NCI-H774 (cell line): Measurements from ENCODE around the gene GRIK4.
"Not testable (repeated sequence)": the region's sequence is repeated elsewhere in the genome, so short reads cannot be mapped to it uniquely, and the experiment has no call there.

Source experiments
- DNase-seq: peaks from one replicate; lab custom pipeline; 2025; lab: John Stamatoyannopoulos, UW

GRIK4 gene

DNA sequence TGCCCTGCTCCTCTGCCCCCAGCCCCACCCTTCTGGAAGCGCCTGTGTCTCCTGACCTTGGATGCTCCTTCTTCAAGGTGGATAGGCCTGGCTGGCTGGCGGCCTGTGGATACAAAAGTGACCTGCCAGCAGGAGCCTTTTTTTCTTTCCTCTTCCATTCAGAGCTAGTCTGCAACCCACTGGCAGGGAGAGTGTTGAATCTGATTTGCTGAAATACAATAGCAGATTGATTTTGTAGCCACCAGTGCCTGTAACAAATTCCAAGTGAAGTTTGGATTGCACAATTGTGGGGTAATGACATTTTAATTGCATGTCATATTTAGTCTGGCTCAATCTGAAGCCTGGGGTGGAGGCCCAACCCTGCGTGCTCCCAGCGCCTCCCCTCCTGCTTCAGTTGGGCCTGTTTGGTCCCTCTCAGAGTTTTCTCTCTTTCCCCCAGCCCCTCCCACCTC is 97.2 kb downstream of the GRIK4 start:
- no peak for DNase-seq

DNA sequence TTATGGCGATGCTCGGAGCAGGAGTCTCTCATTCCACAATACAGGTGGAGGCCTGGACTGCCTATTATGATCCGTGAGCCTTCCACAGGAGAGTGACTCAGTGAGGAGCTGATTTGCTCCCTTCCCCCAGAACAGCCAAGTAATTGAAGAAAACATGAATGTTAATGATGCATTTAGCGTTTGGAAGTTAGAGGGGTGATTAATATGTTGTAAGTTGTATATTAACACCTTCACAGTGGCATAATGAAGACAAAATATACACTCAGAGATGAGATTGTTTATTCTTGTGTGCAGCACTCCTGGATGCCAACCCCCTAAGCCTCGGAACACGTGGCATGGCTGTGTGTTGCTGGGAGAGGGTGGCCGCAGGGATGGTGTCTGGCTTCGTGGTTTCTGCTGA is 98.6 kb downstream of the GRIK4 start:
- no peak for DNase-seq

- no peak for DNase-seq
Measured at GRCh38 chr11:120611581-120611980, 100.0 kb downstream of the GRIK4 start.

DNA sequence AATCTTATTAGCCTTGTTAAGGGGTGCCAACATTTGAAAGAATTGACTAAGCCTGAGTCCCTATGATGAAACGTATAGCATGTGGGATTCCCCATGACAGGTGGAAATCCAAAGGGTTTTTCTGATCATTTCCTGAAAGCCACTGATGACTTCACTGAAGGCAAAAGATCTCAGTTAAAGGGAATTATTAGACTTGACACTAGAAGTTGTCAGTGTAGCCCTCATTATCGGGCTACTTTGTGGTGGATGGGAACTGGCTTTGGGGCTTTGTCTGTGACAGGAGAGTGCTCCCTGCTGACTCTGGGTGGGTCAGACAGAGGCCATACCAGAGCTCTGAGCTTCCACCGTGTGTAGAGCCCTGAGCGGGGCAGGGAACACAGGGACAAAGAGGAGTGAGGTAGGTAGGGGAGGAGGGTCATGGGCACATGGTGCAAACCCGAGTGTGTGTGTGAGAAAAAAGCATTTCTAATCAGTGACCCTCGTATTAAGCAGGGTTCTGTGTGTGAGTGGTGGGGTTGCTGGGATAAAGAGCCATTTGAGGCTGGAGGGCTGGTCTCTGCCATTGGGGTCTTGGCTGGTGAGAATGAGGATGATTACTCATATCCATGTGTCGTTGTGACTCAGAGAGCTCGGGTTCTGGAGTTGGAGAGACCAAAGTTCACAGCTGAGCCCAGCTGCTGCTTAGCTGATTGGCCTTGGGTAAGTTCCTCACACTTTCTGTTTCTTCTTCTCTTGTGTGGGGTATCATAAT is 101.1 kb downstream of the GRIK4 start:
- no peak for DNase-seq

GRCh38 chr11:120613264-120614226 is 102.0 kb downstream of the GRIK4 start:
- no peak for DNase-seq

DNA sequence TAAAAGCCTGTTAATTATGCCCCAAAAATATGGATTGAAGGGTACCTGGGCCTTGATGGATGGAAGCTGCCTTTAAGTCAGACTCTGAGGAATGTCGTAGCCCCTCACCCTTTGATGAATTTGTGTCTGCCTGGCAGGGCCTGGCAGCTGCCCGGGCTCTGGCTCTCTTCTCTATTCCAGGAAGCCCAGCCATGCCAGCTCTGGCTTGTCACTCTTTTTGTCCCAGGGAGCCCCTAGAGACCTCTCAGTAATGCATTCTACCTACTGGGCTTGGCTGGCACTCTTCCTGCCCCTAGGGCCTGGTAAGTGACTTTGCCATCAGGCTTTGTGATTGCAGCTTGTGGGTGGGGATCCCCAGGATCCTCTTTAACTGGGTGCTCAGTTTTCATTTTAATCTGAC is 103.8 kb downstream of the GRIK4 start:
- no peak for DNase-seq

DNA sequence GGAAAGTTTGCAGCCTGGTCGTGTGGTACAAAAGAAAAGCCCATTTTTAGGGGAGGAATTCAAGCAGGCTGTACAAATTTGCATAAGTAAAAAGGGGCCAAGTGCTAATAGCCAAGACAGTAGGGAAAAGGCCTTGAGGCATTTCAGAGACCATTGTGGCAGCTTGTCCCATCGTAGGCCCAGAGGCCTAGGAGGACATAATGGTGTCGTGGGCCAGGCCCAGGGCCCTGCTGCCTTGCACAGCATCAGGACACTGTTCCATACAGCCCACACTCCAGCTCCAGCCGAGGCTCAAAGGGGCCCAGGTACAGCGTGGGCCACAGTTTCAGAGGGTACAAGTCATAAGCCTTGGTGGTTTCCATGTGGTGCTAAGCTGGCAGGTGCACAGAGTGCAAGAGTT is 106.9 kb downstream of the GRIK4 start:
- DNase-seq: no peak

DNA sequence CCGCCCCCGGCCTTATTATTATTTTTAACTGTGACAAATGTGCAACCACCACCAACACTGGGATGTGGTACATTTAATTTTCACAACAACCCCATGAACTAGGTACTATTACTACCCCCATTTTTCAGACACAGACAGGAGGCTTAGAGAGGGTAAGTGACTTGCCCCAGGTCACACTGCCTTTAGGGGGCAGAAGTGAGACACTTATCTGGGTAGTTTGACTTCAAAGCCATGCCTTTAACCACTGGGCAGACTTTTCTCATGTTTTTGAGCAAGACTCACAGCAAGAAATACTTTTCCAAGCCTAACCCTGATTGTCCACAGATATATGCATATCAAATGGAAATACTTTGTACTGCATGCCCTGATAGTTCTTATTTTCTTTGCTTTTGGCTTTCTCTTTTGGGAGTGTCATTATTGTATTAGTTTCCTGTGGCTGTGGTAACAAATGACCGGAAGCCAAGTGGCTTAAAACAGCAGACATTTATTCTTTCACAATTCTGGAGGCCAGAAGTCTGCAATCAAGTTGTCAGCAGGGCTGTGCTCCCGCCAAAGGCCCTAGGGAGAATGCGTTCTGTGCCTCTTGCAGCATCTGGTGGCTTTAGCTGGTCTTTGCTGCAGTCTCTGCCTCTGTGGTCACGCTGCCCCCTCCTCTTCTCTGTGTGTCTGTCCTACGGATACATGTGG is 110.8 kb downstream of the GRIK4 start:
- no peak for DNase-seq

GRCh38 chr11:120624992-120625391 is 113.4 kb downstream of the GRIK4 start:
- not testable (repeated sequence) for DNase-seq

DNA sequence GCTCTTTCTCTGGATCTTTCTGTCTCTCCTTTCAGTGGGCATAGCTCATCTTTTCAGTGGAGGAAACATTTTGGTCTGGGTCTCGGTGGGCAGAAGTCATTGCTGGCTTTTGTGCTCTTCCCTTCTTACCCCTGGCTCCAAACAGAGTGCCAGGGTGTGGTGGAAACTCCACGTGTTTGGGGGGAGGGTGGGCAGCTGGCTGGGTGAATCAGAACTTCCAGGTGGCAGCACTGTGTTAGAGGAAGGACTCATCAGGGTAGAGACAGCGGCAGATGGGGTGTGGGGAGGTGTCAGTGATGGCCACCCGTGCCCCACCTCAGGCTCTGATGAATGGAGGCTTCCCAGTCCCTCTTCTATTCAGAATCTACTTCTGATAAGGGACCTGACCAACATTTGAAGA is 114.0 kb downstream of the GRIK4 start:
- DNase-seq: no peak

DNA sequence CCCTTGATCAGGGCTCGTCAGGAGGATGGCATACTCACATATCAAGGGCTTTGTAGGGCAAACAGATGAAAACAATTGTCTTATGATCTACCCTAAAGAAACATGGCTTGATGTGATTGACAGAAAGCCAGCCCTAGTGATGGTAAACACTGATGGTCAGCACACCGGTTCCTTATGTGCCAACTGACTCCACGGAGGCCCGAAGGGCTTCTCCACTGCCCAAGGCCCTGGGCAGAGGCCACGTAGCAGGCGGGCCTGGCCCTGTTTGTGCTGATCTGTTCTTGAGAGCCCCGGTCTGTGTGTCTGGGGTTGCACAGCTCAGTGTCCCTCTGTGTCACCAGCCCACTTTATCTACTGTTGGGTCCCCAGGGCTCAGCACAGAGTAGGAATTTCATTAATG is 115.2 kb downstream of the GRIK4 start:
- no peak for DNase-seq

GRCh38 chr11:120627327-120628163 is 116.0 kb downstream of the GRIK4 start:
- DNase-seq: no peak

DNA sequence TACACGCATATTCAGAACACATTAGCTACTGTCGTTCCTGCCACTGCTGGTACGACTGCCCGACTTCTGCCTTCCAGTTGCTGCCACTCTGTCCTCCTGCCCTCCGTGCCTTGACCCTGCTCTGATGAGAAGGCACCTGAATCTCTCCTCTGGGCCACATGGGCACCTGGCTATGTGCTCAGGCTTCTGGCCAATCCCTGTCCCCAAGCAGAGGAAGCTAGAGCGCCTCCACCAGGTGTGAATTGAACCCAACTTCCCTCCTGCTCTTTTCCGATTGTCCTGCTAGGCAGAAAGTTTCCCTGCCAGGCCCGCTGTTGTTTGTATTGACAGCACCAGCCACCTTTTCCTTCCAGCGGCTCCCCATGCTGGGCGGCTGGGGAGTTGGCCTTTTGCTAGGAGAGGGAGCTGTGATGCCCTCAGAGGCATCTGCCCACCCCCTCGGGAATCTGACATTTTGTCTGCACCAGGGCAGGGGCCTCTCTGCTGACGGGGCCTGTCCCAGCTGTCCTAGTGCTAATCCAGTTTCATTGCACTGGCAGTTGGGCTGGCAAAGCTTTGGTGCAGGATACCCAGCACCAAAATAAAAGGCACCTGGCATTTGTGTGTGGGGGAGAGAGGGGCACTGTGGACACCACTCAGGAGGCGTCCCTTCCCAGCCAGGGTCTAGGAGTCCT is 118.0 kb downstream of the GRIK4 start:
- DNase-seq: no peak

DNA sequence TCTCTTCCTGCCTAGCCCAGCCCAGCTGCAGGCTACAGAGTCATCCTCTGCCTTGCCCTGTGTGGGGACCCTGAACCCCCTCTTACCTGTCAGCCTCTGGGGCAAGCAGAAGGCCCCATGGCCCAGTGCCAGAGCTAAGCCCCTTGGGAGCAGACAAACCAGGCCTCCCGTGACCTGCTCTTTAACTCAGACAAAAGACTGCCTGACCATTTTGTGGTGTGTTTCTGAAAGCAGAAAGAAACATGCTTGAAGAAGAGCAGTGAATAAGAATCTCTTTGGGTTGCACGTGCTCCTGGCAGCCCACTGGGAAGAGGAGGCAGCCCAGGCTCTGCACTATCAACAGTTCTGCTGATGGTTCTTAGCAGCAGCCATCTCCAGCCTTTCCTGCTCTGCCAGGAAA is 118.6 kb downstream of the GRIK4 start:
- DNase-seq: no peak

DNA sequence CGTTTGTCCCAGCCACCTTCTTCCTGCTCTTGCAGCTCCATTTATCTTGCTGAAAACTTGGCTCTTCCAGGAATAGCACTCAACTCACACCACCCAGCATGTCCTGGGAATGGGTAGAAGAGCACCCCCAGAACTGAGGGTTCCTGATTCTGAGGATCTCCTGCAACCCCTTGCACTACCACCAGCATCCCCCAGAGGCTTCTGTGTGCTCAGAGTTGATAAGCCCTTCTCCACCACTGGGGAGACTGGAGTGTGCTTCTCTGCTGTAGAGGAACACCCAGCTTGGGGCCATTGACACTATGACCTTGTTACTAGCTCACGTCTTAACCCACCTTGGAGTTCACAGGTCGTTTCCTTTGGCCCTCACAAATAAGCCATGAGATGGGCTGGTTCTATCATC is 121.0 kb downstream of the GRIK4 start:
- no peak for DNase-seq

DNA sequence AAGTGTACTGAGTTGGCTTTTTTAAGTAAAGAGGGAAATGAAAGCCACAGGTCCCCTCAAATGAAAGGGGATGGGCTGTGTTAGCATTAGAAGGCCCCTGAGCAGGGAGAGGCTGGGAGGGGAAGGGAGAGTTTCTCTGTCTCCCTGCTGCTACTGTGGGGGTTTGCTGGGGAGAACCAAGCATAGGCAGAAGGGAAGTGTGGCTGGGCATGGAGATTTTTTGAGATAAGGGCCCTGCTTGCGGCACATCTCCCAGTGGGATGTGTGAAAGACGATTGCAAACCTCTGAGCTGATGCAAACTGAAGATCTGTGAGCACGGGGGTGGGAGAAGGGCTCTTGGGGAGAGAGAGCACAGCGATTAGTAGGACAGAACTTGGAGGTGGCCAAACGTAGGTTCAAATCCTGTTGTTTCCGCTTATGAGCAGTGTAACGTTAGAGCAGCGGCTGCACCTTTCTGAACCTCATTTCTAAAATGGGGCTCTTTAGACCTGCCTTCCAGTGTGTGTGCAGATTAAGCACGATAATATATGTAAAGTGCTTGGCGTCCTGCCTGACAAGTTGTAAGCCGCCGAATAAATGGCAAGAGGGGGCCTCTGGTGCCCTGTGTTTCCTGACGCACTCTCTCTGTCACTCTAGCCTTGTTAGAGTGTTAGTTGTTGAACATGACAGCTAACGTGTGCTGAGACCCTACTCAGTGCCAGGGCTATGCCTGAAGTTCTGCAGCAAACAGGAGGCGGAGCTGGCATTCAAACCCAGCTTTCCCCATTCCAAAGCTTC is 122.3 kb downstream of the GRIK4 start:
- DNase-seq: no peak

GRCh38 chr11:120634706-120635105 is 123.2 kb downstream of the GRIK4 start:
- no peak for DNase-seq

GRCh38 chr11:120635136-120635810 is 123.7 kb downstream of the GRIK4 start:
- DNase-seq: no peak

GRCh38 chr11:120637131-120637530 is 125.6 kb downstream of the GRIK4 start:
- DNase-seq: no peak
